HG02870 (cell line): ENCODE data around the gene INIP.

Experiments
- ATAC-seq: cut with Tn5 transposase; IDR thresholded peaks from one replicate; pipeline ENCODE4 v1.9.1; 2021; ENCODE audit warnings: mild to moderate bottlenecking, moderate library complexity; ENCODE audit not compliant: unreplicated experiment

The INIP gene

DNA sequence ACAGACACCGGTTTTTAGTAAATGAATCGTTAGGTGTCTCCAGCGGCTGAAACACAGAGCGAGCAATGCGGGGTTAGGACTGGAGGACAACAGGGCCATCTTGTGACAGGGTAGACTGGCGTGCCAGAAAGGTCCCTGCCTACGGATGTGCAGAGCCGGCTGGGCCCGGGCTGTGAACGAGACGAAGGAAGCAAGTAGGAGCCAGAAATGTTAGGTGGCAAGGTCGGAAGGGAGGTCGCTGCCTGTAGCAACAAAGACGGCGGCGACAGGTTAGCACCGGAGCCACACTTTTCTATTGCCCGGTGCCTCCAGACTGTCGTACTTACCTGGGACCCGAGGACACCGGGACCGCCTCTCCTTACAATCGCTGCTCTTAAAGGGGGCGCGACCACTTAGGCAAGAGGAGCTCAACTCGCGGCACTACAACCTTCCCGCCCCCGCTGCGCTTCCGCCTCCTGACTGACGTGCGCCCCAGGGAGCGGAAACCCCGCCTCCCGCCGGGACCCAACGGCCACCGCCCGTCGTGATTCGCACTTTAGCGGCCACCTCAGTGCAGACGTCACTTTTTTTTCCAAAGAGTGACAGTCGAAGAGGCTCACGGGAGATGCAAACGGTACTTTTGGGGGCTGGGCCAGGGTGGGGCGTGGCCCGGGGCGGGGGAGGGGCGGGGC, at the start of gene INIP:
TSS of gene INIP (minus strand) at position 457 of the 671 bp plus-strand sequence. CDS start 1,632 bp downstream, outside the sequence.
- ATAC-seq: peak; percentile 87

DNA sequence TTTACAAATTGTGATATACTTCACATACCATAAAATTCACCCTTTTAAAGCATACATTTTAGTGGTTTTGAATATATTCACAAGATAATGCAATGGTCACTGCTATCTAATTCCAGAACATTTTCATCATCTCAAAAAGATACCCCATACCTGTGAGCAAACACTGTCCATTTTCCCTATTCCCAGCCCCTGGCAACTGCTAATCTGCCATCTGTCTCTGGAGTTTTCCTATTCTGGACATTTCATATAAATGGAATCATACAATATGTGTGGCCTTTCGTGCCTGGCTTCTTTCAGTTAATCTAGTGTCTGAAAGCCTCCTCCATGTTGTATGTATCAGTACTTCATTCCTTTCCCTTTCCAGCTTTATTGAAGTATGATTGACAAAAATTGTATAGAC, 47.4 kb upstream of the INIP start:
- no peak for ATAC-seq

GRCh38 chr9:112764837-112765236, 46.9 kb upstream of the INIP start:
- ATAC-seq: no peak

GRCh38 chr9:112764344-112764743, 46.4 kb upstream of the INIP start:
- no peak for ATAC-seq

GRCh38 chr9:112762726-112763518, 45.0 kb upstream of the INIP start:
- ATAC-seq: no peak

DNA sequence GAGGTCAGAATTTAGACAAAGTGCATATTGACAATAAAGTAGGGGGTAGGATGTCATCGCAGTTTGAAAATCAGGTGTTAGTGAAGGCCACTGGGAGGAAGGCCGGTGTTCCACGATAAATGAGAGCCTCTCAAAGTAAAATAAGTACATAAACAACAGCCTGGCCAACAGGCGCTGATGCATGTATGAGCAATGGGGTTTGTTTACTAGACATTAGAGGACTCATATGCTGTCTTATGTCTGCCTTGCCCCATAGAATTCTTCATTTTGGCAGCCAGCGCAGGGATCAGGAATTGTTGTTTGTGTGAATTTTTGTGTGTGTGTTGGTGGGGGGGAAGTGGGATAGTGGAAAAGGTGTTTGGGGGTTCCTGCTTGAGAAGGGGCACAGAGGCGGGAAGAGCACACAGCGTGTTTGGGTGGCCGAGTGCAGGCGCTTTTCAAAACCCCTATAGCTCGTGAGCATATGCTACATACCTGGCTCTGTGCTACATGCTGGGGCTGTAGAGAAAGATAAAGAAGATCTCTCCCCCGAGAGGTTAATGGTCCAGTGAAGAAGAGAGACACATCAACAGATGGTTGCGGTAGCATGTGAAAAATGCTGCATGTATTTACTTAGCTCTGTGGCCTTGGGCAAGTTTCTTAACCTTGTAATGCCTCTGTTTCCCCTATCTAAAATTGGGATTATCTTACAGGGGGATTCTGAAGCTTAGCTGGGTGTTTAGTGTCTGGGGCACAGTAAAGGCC, 44.2 kb upstream of the INIP start:
- no peak for ATAC-seq

DNA sequence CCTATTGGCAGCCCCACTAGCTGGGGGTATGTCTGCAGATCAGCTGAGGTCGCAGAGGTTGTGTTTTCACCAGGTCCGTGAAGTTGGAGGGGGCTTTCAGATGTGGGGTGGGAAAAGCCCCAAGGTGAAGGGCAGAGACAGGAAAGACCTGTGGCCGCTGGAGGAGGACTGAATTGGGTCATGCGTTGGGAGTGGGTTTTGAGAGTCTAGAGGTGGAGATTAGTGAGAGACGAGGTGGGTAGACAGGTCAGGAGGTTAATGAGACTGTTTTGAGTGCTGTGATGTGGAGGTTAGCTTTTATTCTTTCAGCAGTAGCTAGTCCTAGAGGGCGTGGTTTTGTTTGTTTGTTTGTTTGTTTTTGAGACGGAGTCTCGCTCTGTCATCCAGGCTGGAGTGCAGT, 42.9 kb upstream of the INIP start:
- ATAC-seq: no peak

GRCh38 chr9:112757940-112758339, 40.0 kb upstream of the INIP start:
- ATAC-seq: no peak

DNA sequence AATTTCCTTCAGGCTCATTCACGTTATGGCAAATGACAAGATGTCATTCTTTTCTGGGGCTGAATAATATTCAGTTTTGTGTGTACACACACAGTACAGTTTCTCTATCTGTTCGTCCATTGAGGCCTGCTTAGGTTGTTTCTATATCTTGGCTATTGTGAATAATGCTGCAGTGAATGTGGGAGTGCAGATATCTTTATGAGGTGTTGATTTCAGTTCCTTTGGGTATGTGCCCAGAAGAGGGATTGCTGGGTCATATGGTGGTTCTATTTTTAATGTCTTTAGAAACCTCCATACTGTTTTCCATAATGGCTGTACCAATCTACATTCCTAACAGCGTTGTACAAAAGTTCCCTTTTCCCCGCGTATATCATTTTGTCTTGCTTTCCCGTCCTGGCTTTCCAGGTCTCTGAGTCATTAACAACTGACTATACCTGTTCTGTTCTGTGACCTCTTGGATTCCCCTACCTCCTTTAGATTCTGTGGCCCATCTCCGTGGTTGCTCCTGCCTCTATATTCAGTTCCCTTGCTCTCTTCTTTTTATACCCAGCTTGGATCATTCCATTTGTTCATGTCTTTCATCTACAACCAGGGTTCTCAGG, 39.5 kb upstream of the INIP start:
- no peak for ATAC-seq

DNA sequence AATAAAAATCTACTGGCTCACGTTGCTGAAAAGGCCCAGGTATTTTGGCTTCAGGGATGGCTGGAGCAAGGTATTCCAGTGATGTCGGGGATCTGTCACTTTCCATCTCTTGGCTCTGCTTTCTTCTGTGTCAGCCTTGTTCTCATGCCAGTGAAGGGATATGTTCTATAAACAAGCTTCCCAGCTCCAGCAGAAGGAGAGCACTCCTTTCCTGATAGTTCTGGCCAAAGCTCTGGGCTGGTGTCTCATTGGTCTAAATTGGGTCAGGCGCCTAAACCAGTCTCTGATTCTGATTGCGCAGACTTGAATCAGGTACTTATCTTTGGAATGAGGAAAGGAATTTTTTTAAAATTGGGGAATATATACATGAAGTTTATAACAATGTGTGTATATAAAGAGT, 37.8 kb upstream of the INIP start:
- ATAC-seq: no peak

- ATAC-seq: no peak
Measured at GRCh38 chr9:112755016-112755427, 37.1 kb upstream of the INIP start.

GRCh38 chr9:112754578-112754977, 36.7 kb upstream of the INIP start:
- ATAC-seq: no peak

GRCh38 chr9:112753725-112754124, 35.8 kb upstream of the INIP start:
- no peak for ATAC-seq

- no peak for ATAC-seq
Measured at GRCh38 chr9:112752334-112753125, 34.6 kb upstream of the INIP start.

GRCh38 chr9:112751056-112751795, 33.3 kb upstream of the INIP start:
- ATAC-seq: peak; percentile 27

- no peak for ATAC-seq
Measured at GRCh38 chr9:112750764-112751055, 32.8 kb upstream of the INIP start.

- peak; percentile 60 for ATAC-seq
Measured at GRCh38 chr9:112750016-112750763, 32.3 kb upstream of the INIP start, which contains the start of gene SNX30. Gene SNX30, plus strand, starts transcription at chr9:112750760. Its CDS starts 242 bp downstream, at chr9:112751002.

GRCh38 chr9:112747094-112747493, 29.2 kb upstream of the INIP start:
- ATAC-seq: no peak

DNA sequence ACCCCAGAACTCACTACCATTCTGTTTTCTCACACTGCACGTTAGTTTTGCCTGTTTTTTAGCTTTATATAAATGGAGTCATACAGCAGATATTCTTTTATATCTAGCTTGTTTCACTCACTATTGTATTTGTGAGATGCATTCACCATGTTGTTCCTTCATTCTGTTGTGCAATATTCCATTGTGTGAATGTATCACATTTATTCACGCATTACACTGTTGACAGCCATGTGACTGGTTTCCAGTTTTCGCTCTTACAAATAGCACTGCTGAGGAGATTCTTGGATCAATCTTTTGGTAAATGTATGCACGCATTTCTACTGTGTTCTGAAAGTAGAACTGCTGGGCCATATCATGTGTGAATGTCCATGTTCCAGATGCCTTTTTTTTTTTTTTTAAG, 26.3 kb upstream of the INIP start:
- no peak for ATAC-seq
